ENCODE results near the gene ADAM17. TPM values are rescaled to one million over a fixed set of nuclear protein-coding genes. Genes with fewer than 3 reads are reported as not detected.
"Not testable (repeated sequence)": the region's sequence is repeated elsewhere in the genome, so short reads cannot be mapped to it uniquely, and the experiment has no call there.

Gene ADAM17
- total and polyA plus RNA-seq, 8 donors = 40.7 to 55.8 (median 43.9) TPM

GRCh38 chr2:9556121-9556743 is 602 bp upstream of the ADAM17 start:
- DNase-seq (no peak), ATAC-seq (peak; percentile 55)
- Histone ChIP-seq H3K4me1 (peaks cover 34 to 50% of the 10 kb centered on the region in 2 donors), H3K27ac (peak overlapping the region; percentile 99 to 100), H3K9me3 (no peaks in the 10 kb centered on the region), H3K4me3 (peak overlapping the region; percentile 79 to 96), H3K36me3 (no peaks in the 10 kb centered on the region), H3K27me3 (no peaks in the 10 kb centered on the region)
- TF ChIP-seq CTCF (IDR thresholded peaks at IDR 0.05) = no peak
- intact Hi-C loops (cut with DNase I) = no loop called here

DNA sequence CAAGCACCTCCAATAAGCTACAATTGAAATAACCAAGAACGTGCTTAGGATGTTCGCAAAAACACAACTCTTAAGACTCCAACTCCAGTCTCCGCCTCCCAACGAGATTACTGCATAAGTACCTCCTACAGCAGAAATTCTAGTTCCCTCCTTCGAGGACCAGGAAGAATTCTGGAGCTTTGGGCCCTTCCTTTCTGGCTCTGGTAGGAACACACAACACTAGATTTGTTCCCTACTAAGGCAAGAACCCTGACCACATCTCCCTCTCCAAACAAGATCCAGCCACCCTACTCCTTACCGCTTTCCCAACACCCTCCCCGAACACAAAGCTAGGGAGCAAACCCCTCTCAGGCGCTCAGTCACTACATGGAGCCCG is 721 bp downstream of the ADAM17 start:
- peak overlapping the region; percentile 99 to 100 for H3K27ac ChIP-seq
- ATAC-seq (peak; percentile 47), DNase-seq (peak in 3 of 4 donors; percentile 58 to 84 (median 66))
- intact Hi-C loops (cut with DNase I) = no loop called here
- no peaks in the 10 kb centered on the region for H3K27me3 ChIP-seq
- TF ChIP-seq CTCF (IDR thresholded peaks at IDR 0.05) = no peak
- peaks cover 39 to 64% of the 10 kb centered on the region in 2 donors for H3K4me1 ChIP-seq
- H3K4me3 ChIP-seq = peak overlapping the region; percentile 79 to 96
- H3K36me3 ChIP-seq = no peaks in the 10 kb centered on the region
- H3K9me3 ChIP-seq = no peaks in the 10 kb centered on the region

GRCh38 chr2:9552219-9553178 is 3.1 kb downstream of the ADAM17 start:
- Histone ChIP-seq H3K9me3 (no peaks in the 10 kb centered on the region), H3K4me3 (peak overlapping the region in 1 of 2 donors; percentile 96), H3K4me1 (peaks cover 38 to 82% of the 10 kb centered on the region in 2 donors), H3K27me3 (no peaks in the 10 kb centered on the region), H3K36me3 (no peaks in the 10 kb centered on the region), H3K27ac (peak overlapping the region; percentile 76 to 99)
- intact Hi-C loops (cut with DNase I) = no loop called here
- DNase-seq (peak in 2 of 4 donors; percentile 81 to 88), ATAC-seq (no peak)
- TF ChIP-seq CTCF (IDR thresholded peaks at IDR 0.05) = no peak

GRCh38 chr2:9550859-9551391 is 4.7 kb downstream of the ADAM17 start:
- H3K36me3 ChIP-seq; ATAC-seq; H3K9me3 ChIP-seq; intact Hi-C loops (cut with DNase I); H3K27me3 ChIP-seq; H3K4me3 ChIP-seq; DNase-seq: not testable (repeated sequence)
- peak overlapping the region; percentile 41 to 99 for H3K27ac ChIP-seq
- H3K4me1 ChIP-seq = peaks cover 36 to 89% of the 10 kb centered on the region in 2 donors

DNA sequence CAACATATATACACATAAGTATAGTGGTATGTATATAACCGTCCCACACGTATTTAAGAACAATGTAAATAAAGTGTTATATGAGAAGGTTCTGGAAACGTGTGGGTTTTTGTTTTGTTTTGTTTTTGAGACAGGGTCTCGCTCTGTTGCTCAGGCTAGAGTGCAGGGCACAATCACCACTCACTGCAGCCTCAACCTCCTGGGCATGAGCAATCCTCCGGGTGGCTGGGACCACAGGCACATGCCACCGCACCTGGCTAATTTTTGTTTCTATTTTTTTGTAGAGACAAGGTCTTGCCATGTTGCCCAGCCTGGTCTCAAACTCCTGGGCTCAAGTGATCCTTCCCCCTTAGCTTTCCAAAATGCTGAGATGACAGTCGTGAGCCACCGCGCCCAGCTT is 6.2 kb downstream of the ADAM17 start:
- no peak for TF ChIP-seq CTCF (IDR thresholded peaks at IDR 0.05)
- intact Hi-C loops (cut with DNase I) = no loop called here
- no peak for ATAC-seq
- DNase-seq = no peak
- Histone ChIP-seq H3K27ac (peak overlapping the region in 1 of 2 donors; percentile 99), H3K4me1 (peaks cover 36 to 98% of the 10 kb centered on the region in 2 donors), H3K27me3 (no peaks in the 10 kb centered on the region), H3K36me3 (no peaks in the 10 kb centered on the region), H3K4me3 (no peak overlapping the region), H3K9me3 (no peaks in the 10 kb centered on the region)

Data from left lung (tissue), 10 donors.